Stomach (tissue), 4 donors: ENCODE results near the gene ZFX.

ENCODE experiments used
- CTCF ChIP-seq, 7 experiments: fragments of 450-650 bp in 4 of 7; fragments of 200-600 bp in 3 of 7; sonication (generic) in 3 of 7; IDR thresholded peaks; one replicate each; pipeline ENCODE4 v1.5.1; 2016 to 2019; ENCODE audit warnings: antibody characterized with exemption in 7 of 7, control low read depth in 2 of 7, mild to moderate bottlenecking in 1 of 7
- POLR2A ChIP-seq, 4 donors: fragments of 450-650 bp; IDR thresholded peaks; one replicate each; pipeline ENCODE4 v1.6.1; 2016; ENCODE audit warnings: antibody characterized with exemption in 4 of 4, control low read depth in 2 of 4, mild to moderate bottlenecking in 1 of 4, moderate library complexity in 1 of 4

- TF ChIP-seq POLR2A (IDR thresholded peaks at IDR 0.05) (no peak), CTCF (IDR thresholded peaks at IDR 0.05) (no peak)
Observed at GRCh38 chrX:24131476-24131875, 18.1 kb upstream of the ZFX start.
